GM12892 (cell line): ENCODE results near the gene CEACAM18.

Experiments
- POLR2A ChIP-seq: IDR thresholded peaks from 2 replicates; pipeline ENCODE4 v1.6.1; 2011; ENCODE audit warnings: low read depth, low read length, control low read depth
- POLR2AphosphoS5 ChIP-seq: IDR thresholded peaks from 2 replicates; pipeline ENCODE4 v1.6.1; 2011; ENCODE audit warnings: low read depth, low read length, control low read depth
- TAF1 ChIP-seq: IDR thresholded peaks from 2 replicates; pipeline ENCODE4 v1.6.1; 2011; ENCODE audit warnings: low read depth, mild to moderate bottlenecking, control low read depth, low read length, borderline replicate concordance

- TF ChIP-seq POLR2AphosphoS5 (no peak), POLR2A (no peak), TAF1 (no peak)
Observed at GRCh38 chr19:51530616-51531015, 52.3 kb downstream of the CEACAM18 start.
